Smooth muscle cell (in vitro differentiated cells): ENCODE measurements around the gene MESD. TPM values are rescaled to one million over a fixed set of nuclear protein-coding genes. Genes with fewer than 3 reads are reported as not detected.

Source experiments
- DNase-seq: peaks from one replicate; lab custom pipeline; 2025; ENCODE audit not compliant: unreplicated experiment; lab: John Stamatoyannopoulos, UW
- H2AFZ ChIP-seq: fragments of 200-600 bp; sonication (generic); 2 replicates; pipeline ENCODE4 v1.6.0; 2016; ENCODE audit warnings: antibody characterized with exemption, low read depth, mild to moderate bottlenecking
- H3F3A ChIP-seq: fragments of 200-600 bp; sonication (generic); 2 replicates; pipeline ENCODE4 v1.6.0; 2017; ENCODE audit warnings: antibody characterized with exemption, low read depth
- H3K27ac ChIP-seq: fragments of 200-600 bp; sonication (generic); 2 replicates; pipeline ENCODE4 v1.5.1; 2016; ENCODE audit warnings: low read depth, mild to moderate bottlenecking
- H3K27me3 ChIP-seq: fragments of 200-600 bp; sonication (generic); 2 replicates; pipeline ENCODE4 v1.6.1; 2016; ENCODE audit warnings: low read depth, mild to moderate bottlenecking
- H3K36me3 ChIP-seq: fragments of 200-600 bp; sonication (generic); 2 replicates; pipeline ENCODE4 v1.5.1; 2016; ENCODE audit warnings: low read depth
- H3K4me1 ChIP-seq: fragments of 200-600 bp; sonication (generic); 2 replicates; pipeline ENCODE4 v1.5.1; 2016; ENCODE audit warnings: low read depth
- H3K4me2 ChIP-seq: fragments of 200-600 bp; sonication (generic); 2 replicates; pipeline ENCODE4 v1.6.0; 2016; ENCODE audit warnings: mild to moderate bottlenecking
- H3K4me3 ChIP-seq: fragments of 200-600 bp; sonication (generic); 2 replicates; pipeline ENCODE4 v1.5.1; 2016; ENCODE audit warnings: mild to moderate bottlenecking
- H3K79me2 ChIP-seq: fragments of 200-600 bp; sonication (generic); 2 replicates; pipeline ENCODE4 v1.6.0; 2016; ENCODE audit warnings: low read depth, mild to moderate bottlenecking
- H3K9ac ChIP-seq: fragments of 200-600 bp; sonication (generic); 2 replicates; pipeline ENCODE4 v1.6.0; 2016; ENCODE audit warnings: low read depth
- H3K9me3 ChIP-seq: fragments of 200-600 bp; sonication (generic); replicated peaks from 2 replicates; pipeline ENCODE4 v1.5.1; 2016; ENCODE audit warnings: low read depth
- H4K20me1 ChIP-seq: fragments of 200-600 bp; sonication (generic); 2 replicates; pipeline ENCODE4 v1.6.0; 2016; ENCODE audit warnings: low read depth
- WGBS: methylation state at CpG from one replicate; pipeline ENCODE4 v1.1.7; 2016; ENCODE audit warnings: low lambda C conversion rate; 5-methylcytosine and 5-hydroxymethylcytosine counted together
- polyA plus RNA-seq: library from polyadenylated mRNA; unstranded; fragments of >200 nt; fragmentation: Nextera tagmentation; extraction: Ambion mirVana; gene quantifications from 2 replicates; pipeline ENCODE4 v1.2.1, GENCODE V29; 2016
- total RNA-seq: library from RNA; depleted of rRNA; stranded (reverse); fragments of >200 nt; gene quantifications from 2 replicates; pipeline ENCODE4 v1.2.3, GENCODE V29; 2014
- TF ChIP-seq, protein P1 (sequence below): fragments of 200-600 bp; sonication (generic); IDR thresholded peaks from 2 replicates; pipeline ENCODE4 v1.5.1; 2017; ENCODE audit warnings: borderline replicate concordance, mild to moderate bottlenecking, antibody characterized with exemption; ENCODE audit not compliant: insufficient read depth, poor library complexity, severe bottlenecking

Gene MESD
- total and polyA plus RNA-seq, 2 experiments from 2014 or later: 20.1 to 41.4 TPM

DNA sequence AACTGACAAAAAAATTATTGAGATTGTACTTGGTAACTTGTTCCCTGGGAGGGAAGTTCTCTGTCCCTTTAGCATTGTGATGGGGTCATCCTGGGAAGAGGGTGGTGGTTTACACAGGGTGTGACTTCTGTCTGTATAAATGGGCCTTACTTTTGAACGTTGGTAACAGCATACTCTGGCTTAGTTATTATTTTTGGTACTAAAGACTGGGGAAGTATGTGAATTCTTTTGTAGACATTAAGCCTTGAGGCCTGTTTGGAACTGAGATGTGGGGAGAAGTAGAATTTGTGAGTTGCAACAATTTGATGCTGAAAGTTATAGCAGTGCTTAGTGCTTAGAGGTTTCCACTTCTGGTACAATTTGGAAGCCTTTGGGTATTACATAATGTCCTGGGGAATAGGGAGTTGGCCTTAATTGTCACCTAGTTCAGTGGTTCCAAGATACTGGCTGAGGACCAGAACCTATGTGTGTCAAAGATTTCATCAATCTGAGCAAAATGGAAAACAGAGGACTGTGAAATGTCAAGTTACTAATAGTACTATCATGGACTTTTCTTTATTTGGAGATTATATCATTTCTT lies 27.0 kb upstream of the MESD start:
- Histone ChIP-seq H3K27ac (no peak overlapping the region), H3K4me3 (no peak overlapping the region), H3K9me3 (no peaks in the 10 kb centered on the region), H3K4me2 (no peak overlapping the region), H2AFZ (no peak overlapping the region), H3K4me1 (no peaks in the 10 kb centered on the region), H3K36me3 (no peaks in the 10 kb centered on the region), H4K20me1 (no peaks in the 10 kb centered on the region), H3K9ac (no peak overlapping the region), H3K27me3 (no peaks in the 10 kb centered on the region), H3K79me2 (no peaks in the 10 kb centered on the region), H3F3A (no peaks in the 10 kb centered on the region)
- TF ChIP-seq, protein P1, sequence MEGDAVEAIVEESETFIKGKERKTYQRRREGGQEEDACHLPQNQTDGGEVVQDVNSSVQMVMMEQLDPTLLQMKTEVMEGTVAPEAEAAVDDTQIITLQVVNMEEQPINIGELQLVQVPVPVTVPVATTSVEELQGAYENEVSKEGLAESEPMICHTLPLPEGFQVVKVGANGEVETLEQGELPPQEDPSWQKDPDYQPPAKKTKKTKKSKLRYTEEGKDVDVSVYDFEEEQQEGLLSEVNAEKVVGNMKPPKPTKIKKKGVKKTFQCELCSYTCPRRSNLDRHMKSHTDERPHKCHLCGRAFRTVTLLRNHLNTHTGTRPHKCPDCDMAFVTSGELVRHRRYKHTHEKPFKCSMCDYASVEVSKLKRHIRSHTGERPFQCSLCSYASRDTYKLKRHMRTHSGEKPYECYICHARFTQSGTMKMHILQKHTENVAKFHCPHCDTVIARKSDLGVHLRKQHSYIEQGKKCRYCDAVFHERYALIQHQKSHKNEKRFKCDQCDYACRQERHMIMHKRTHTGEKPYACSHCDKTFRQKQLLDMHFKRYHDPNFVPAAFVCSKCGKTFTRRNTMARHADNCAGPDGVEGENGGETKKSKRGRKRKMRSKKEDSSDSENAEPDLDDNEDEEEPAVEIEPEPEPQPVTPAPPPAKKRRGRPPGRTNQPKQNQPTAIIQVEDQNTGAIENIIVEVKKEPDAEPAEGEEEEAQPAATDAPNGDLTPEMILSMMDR: no peak
- no peak for DNase-seq
- 73% methylated on average over 1 of the region's 1 CpG for WGBS

DNA sequence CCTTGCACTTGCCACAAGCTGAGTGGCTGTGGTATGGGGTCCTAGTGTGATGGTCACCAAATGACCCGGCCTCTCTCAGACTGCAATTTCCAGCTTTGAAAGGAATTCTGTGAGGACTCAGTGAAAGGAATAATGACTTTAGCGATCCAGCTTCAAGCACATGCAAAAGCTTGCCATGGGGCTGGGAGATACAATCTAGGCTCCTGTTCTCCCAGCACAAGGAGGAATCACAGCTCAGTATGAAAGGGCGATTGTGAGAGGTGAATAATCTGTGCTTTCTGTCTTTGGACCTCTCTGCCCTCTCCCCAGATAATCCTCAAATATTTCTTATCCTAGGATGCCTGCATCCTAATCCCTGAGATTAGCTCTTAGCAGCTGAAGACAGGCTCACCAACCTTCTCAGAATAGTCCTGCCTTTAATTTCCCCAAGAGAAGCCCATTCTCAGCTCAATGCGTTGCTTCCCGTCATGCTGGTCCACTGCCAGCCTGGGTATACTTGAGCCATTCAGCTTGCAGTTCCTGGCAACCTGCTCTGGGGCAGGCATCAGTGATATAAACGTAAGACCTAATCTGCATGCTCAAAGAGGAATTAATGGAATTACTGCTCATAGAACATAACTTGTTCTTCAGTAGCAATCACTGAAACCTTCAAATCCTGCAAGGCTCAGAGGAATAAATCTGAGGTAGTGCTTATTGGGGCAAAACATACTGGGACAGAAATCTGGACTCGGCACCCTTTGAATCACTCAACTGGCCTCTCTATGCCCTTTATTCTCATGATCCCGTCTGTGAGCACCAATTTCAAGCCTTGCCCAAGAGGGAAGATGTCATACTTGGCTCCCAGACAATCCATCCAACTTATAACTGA lies 26.2 kb upstream of the MESD start:
- Histone ChIP-seq H3K4me3 (no peak overlapping the region), H3F3A (no peaks in the 10 kb centered on the region), H3K79me2 (no peaks in the 10 kb centered on the region), H3K27ac (no peak overlapping the region), H3K9me3 (no peaks in the 10 kb centered on the region), H3K27me3 (no peaks in the 10 kb centered on the region), H3K4me2 (no peak overlapping the region), H3K36me3 (no peaks in the 10 kb centered on the region), H3K9ac (no peak overlapping the region), H3K4me1 (no peaks in the 10 kb centered on the region), H2AFZ (no peak overlapping the region), H4K20me1 (peaks cover 3% of the 10 kb centered on the region)
- no peak for DNase-seq
- TF ChIP-seq, protein P1: no peak
- 71% methylated on average over 8 of the region's 8 CpGs for WGBS

DNA sequence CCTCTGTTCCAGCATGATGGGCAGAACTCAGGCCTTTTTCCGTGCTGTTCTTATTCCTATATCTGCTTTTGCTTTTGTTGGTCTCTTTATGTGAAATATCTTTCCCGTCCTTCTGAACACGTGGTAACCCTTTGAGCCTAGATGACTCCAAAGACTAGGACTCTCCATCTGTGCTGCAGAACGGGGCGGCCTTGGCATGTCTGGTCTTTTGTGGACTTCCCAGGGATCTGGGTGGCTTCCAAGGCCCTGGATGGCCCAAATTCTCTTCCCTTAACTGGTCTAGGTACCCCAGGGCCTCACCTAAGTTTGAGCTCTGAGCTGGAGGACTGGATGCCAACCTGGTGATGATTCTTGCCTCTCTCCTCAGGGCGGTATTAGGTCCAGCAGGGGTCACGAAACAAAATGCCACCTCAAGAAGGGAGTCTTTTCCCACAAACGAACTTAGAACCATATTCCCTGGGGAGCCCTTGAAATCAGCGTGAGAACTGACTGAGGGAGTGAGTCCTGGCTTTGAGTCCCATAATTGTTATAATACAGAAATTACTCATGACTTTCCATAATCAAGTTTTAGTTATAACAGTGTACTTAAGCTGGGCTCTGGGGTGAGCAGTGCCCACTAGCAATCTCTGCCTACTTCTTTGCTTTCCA lies 25.0 kb upstream of the MESD start:
- Histone ChIP-seq H3K36me3 (no peaks in the 10 kb centered on the region), H3K4me3 (no peak overlapping the region), H3K4me1 (no peaks in the 10 kb centered on the region), H3K27me3 (no peaks in the 10 kb centered on the region), H2AFZ (no peak overlapping the region), H3K27ac (no peak overlapping the region), H3K4me2 (no peak overlapping the region), H4K20me1 (peaks cover 3% of the 10 kb centered on the region), H3K79me2 (no peaks in the 10 kb centered on the region), H3K9ac (no peak overlapping the region), H3K9me3 (no peaks in the 10 kb centered on the region), H3F3A (no peaks in the 10 kb centered on the region)
- DNase-seq: no peak
- WGBS: 93% methylated on average over 9 of the region's 9 CpGs
- TF ChIP-seq, protein P1: no peak
